Panc1 (cell line): ENCODE measurements around the gene SMC6. TPM values are rescaled to one million over a fixed set of nuclear protein-coding genes. Genes with fewer than 3 reads are reported as not detected.

ENCODE experiments used
- ATAC-seq: fragments of 200-7000 bp; cut with Tn5 transposase; 2 replicates; pipeline ENCODE4 v1.9.1; 2020; ENCODE audit warnings: mild to moderate bottlenecking, moderate library complexity
- BruUV-seq: library from RNA; stranded (reverse); fragments of 400-500 nt; replicated peaks from 2 replicates; lab custom pipeline; 2021; lab: Mats Ljungman, UMichigan
- CTCF ChIA-PET: fragments of 300-600 bp; sonication (Branson Sonifier 250); formaldehyde crosslinking; loops from one replicate; lab custom pipeline; 2022; ENCODE audit warnings: antibody characterized with exemption; lab: Charles Lee
- POLR2A ChIA-PET: fragments of 300-600 bp; sonication (Branson Sonifier 250); formaldehyde crosslinking; loops from one replicate; lab custom pipeline; 2022; ENCODE audit warnings: antibody characterized with exemption; lab: Charles Lee
- DNase-seq: peaks from one replicate; pipeline ENCODE4 v3.0.0-alpha.2; 2010; ENCODE audit warnings: low read depth, low spot score
- H3K27ac ChIP-seq: 2 replicates; pipeline ENCODE4 v1.5.1; 2011; ENCODE audit warnings: mild to moderate bottlenecking, low read length, inconsistent platforms
- H3K27me3 ChIP-seq: fragments of 200-500 bp; sonication (Bioruptor generic); 2 replicates; pipeline ENCODE4 v1.6.0; 2014; ENCODE audit warnings: low read length, inconsistent platforms; ENCODE audit not compliant: control insufficient read depth, insufficient read depth
- H3K36me3 ChIP-seq: fragments of 200-500 bp; sonication (Bioruptor generic); 2 replicates; pipeline ENCODE4 v1.5.1; 2014; ENCODE audit warnings: inconsistent platforms, mild to moderate bottlenecking, low read length, moderate library complexity; ENCODE audit not compliant: control insufficient read depth, insufficient read depth
- H3K4me1 ChIP-seq: 2 replicates; pipeline ENCODE4 v1.5.1; 2011; ENCODE audit warnings: inconsistent platforms, mild to moderate bottlenecking, low read length, moderate library complexity; ENCODE audit not compliant: control insufficient read depth, insufficient read depth
- H3K4me3 ChIP-seq, 2 experiments: 2 replicates each; pipeline ENCODE4 v1.5.1; 2011 to 2012; ENCODE audit warnings: low read depth in 2 of 2, low read length in 2 of 2, mild to moderate bottlenecking in 2 of 2, inconsistent platforms in 1 of 2, moderate library complexity in 1 of 2
- H3K9me3 ChIP-seq: fragments of 200-500 bp; sonication (Bioruptor generic); 2 replicates; pipeline ENCODE4 v1.5.1; 2014; ENCODE audit warnings: low read depth, mild to moderate bottlenecking, inconsistent platforms, low read length, moderate library complexity; ENCODE audit not compliant: control insufficient read depth, insufficient read depth
- CTCF ChIP-seq: fragments of 450-650 bp; IDR thresholded peaks from 2 replicates; pipeline ENCODE4 v1.5.1; 2017; ENCODE audit warnings: mild to moderate bottlenecking
- POLR2AphosphoS5 ChIP-seq: IDR thresholded peaks from 2 replicates; pipeline ENCODE4 v1.6.1; 2012; ENCODE audit warnings: mild to moderate bottlenecking, low read depth, low read length, moderate library complexity
- REST ChIP-seq, 2 experiments: IDR thresholded peaks; 2 replicates each; pipeline ENCODE4 v1.6.1; 2011 to 2012; ENCODE audit warnings: low read depth in 2 of 2, control low read depth in 1 of 2, low read length in 1 of 2, mild to moderate bottlenecking in 1 of 2, moderate library complexity in 1 of 2; ENCODE audit not compliant: insufficient read depth in 1 of 2
- SIN3A ChIP-seq: IDR thresholded peaks from 2 replicates; pipeline ENCODE4 v1.6.1; 2012; ENCODE audit warnings: low read depth, mild to moderate bottlenecking, low read length, moderate library complexity, borderline replicate concordance; ENCODE audit not compliant: insufficient read depth
- TCF7L2 ChIP-seq: IDR thresholded peaks from 2 replicates; pipeline ENCODE4 v1.6.1; 2011; ENCODE audit warnings: mild to moderate bottlenecking, low read depth, low read length, inconsistent platforms
- in situ Hi-C: cut with HindIII; loops from 2 replicates; pipeline ENCODE4 v1.10.0; 2016; ENCODE audit warnings: low sequenced_read_pairs, low pct_unique_long_range_greater_than_20kb
- intact Hi-C: fragments of 100-400 bp; cut with micrococcal nuclease; formaldehyde crosslinking; loops from one replicate; pipeline ENCODE4 v1.10.0; 2022; ENCODE audit not compliant: unreplicated experiment
- total RNA-seq: library from RNA; stranded (reverse); gene quantifications from one replicate; pipeline ENCODE4 v1.2.1, GENCODE V29; 2021; ENCODE audit not compliant: unreplicated experiment

The SMC6 gene
- total RNA-seq, 1 experiment from 2014 or later = 43.8 TPM

GRCh38 chr2:17752892-17753802 is 463 bp downstream of the SMC6 start:
- peaks cover 36% of the 10 kb centered on the region for H3K4me1 ChIP-seq
- BruUV-seq = no TSS peak
- TF ChIP-seq SIN3A = peak; percentile 59; the same call in 1 of the 2 replicates
- no peak for TF ChIP-seq TCF7L2

GRCh38 chr2:17752246-17752645 is 1.4 kb downstream of the SMC6 start:
- BruUV-seq = TSS peak; percentile 75
- DNase-seq = no peak
- H3K4me3 ChIP-seq = peak overlapping the region; percentile 75 to 91; a peak in 3 of 4 replicates
- no peak for ATAC-seq
- H3K9me3 ChIP-seq = no peaks in the 10 kb centered on the region
- CTCF ChIA-PET = no interaction called here
- TF ChIP-seq POLR2AphosphoS5 = no peak
- TF ChIP-seq TCF7L2 = no peak
- TF ChIP-seq CTCF = no peak
- no peak for TF ChIP-seq REST (IDR thresholded peaks at IDR 0.05; ENCODE audit: insufficient read depth in 1 of 2, low read depth in 2 of 2, low read length in 1 of 2)
- no peak for TF ChIP-seq SIN3A
- intact Hi-C loops (no loop called here), in situ Hi-C loops (no loop called here)
- peak overlapping the region; percentile 91 for H3K27ac ChIP-seq
- H3K36me3 ChIP-seq = peaks cover 9% of the 10 kb centered on the region; the same call in 1 of the 2 replicates
- no peaks in the 10 kb centered on the region for H3K27me3 ChIP-seq
- peaks cover 37% of the 10 kb centered on the region for H3K4me1 ChIP-seq
- POLR2A ChIA-PET = no interaction called here

More at GRCh38 chr2:17752892-17753802, 463 bp downstream of the SMC6 start:
- ChIA-PET CTCF (interaction anchor here (0.7 to 1.2 kb wide), 2 partner anchors 33 to 625 kb away, joined by 3 to 5 read pairs; no protein-coding TSS in a partner anchor), POLR2A (interaction anchor here (0.6 to 1.2 kb wide), 3 partner anchors 11 to 45 kb away, joined by 4 to 12 read pairs (median 4); no protein-coding TSS in a partner anchor)
- in situ Hi-C loops = no loop called here
- no peak for DNase-seq
- intact Hi-C loops = no loop called here
- Histone ChIP-seq H3K4me3 (peak overlapping the region; percentile 75 to 91), H3K36me3 (peaks cover 9% of the 10 kb centered on the region), H3K27me3 (no peaks in the 10 kb centered on the region), H3K9me3 (no peaks in the 10 kb centered on the region), H3K27ac (peak overlapping the region; percentile 91)
- peak; percentile 57 for ATAC-seq
